ENCODE data around the gene FRMD8. TPM values are rescaled to one million over a fixed set of nuclear protein-coding genes. Genes with fewer than 3 reads are reported as not detected.

The FRMD8 gene
- total and polyA plus RNA-seq, 2 experiments from 2014 or later, result 25.7 to 31.0 TPM

DNA sequence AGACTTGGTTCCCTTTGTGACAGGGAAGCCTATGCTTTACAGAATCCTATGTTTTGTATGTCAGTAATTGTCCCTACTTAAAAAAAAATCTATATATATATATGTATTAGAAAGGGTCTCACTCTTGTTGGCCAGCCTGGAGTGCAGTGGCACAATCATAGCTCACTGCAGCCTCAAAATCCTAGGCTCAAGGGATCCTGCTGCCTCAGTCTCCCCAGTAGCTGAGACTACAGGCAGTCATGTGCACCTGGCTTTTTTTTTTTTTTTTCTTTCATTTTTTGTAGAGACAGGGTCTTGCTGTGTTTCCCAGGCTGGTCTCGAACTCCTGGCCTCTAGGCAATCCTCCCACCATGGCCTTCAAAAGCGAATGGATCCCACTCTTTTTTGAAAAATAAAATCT lies 34.1 kb downstream of the FRMD8 start:
- Histone ChIP-seq H3K9me3 (ENCODE audit: low read depth) (no peaks in the 10 kb centered on the region), H3K36me3 (replicated peaks; ENCODE audit: insufficient read depth, low read depth) (no peaks in the 10 kb centered on the region), H3K27me3 (no peaks in the 10 kb centered on the region), H4K20me1 (ENCODE audit: insufficient read depth, poor library complexity, severe bottlenecking) (peaks cover 27% of the 10 kb centered on the region), H3K4me3 (no peak overlapping the region), H3K4me1 (ENCODE audit: insufficient read depth) (peaks cover 48% of the 10 kb centered on the region), H2AFZ (no peak overlapping the region), H3K9me2 (replicated peaks; ENCODE audit: insufficient read depth) (no peaks in the 10 kb centered on the region), H3K79me2 (peaks cover 68% of the 10 kb centered on the region), H3K4me2 (peak overlapping the region; percentile 91), H3K27ac (peak overlapping the region; percentile 100)
- TF ChIP-seq EZH2 (IDR thresholded peaks at IDR 0.05; ENCODE audit: borderline replicate concordance) (no peak), EZH2phosphoT487 (IDR thresholded peaks at IDR 0.05; ENCODE audit: low read depth, severe bottlenecking, unreplicated experiment) (no peak)
- TF ChIP-seq, protein P1, sequence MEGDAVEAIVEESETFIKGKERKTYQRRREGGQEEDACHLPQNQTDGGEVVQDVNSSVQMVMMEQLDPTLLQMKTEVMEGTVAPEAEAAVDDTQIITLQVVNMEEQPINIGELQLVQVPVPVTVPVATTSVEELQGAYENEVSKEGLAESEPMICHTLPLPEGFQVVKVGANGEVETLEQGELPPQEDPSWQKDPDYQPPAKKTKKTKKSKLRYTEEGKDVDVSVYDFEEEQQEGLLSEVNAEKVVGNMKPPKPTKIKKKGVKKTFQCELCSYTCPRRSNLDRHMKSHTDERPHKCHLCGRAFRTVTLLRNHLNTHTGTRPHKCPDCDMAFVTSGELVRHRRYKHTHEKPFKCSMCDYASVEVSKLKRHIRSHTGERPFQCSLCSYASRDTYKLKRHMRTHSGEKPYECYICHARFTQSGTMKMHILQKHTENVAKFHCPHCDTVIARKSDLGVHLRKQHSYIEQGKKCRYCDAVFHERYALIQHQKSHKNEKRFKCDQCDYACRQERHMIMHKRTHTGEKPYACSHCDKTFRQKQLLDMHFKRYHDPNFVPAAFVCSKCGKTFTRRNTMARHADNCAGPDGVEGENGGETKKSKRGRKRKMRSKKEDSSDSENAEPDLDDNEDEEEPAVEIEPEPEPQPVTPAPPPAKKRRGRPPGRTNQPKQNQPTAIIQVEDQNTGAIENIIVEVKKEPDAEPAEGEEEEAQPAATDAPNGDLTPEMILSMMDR (IDR thresholded peaks at IDR 0.05; ENCODE audit: poor library complexity), result no peak
- 100% methylated on average over 2 of the region's 2 CpGs for WGBS (ENCODE audit: low lambda C conversion rate, missing lambda C conversion rate)
- DNase-seq (ENCODE audit: low spot score), result no peak

- Histone ChIP-seq H3K27ac (peak overlapping the region; percentile 100), H3K9me2 (replicated peaks; ENCODE audit: insufficient read depth) (no peaks in the 10 kb centered on the region), H3K36me3 (replicated peaks; ENCODE audit: insufficient read depth, low read depth) (no peaks in the 10 kb centered on the region), H4K20me1 (ENCODE audit: insufficient read depth, poor library complexity, severe bottlenecking) (peaks cover 34% of the 10 kb centered on the region), H3K79me2 (peaks cover 68% of the 10 kb centered on the region), H3K4me2 (peak overlapping the region; percentile 91), H3K9me3 (ENCODE audit: low read depth) (no peaks in the 10 kb centered on the region), H3K4me3 (peak overlapping the region; percentile 47), H2AFZ (no peak overlapping the region), H3K27me3 (no peaks in the 10 kb centered on the region), H3K4me1 (ENCODE audit: insufficient read depth) (peaks cover 43% of the 10 kb centered on the region)
- peak; percentile 95 for DNase-seq (ENCODE audit: low spot score)
- WGBS (ENCODE audit: low lambda C conversion rate, missing lambda C conversion rate), result 21% methylated on average over 15 of the region's 15 CpGs
- TF ChIP-seq EZH2 (IDR thresholded peaks at IDR 0.05; ENCODE audit: borderline replicate concordance) (no peak), EZH2phosphoT487 (IDR thresholded peaks at IDR 0.05; ENCODE audit: low read depth, severe bottlenecking, unreplicated experiment) (no peak)
- TF ChIP-seq, protein P1 (IDR thresholded peaks at IDR 0.05; ENCODE audit: poor library complexity), result no peak
Observed at GRCh38 chr11:65420979-65421793, 34.7 kb downstream of the FRMD8 start.

DNA sequence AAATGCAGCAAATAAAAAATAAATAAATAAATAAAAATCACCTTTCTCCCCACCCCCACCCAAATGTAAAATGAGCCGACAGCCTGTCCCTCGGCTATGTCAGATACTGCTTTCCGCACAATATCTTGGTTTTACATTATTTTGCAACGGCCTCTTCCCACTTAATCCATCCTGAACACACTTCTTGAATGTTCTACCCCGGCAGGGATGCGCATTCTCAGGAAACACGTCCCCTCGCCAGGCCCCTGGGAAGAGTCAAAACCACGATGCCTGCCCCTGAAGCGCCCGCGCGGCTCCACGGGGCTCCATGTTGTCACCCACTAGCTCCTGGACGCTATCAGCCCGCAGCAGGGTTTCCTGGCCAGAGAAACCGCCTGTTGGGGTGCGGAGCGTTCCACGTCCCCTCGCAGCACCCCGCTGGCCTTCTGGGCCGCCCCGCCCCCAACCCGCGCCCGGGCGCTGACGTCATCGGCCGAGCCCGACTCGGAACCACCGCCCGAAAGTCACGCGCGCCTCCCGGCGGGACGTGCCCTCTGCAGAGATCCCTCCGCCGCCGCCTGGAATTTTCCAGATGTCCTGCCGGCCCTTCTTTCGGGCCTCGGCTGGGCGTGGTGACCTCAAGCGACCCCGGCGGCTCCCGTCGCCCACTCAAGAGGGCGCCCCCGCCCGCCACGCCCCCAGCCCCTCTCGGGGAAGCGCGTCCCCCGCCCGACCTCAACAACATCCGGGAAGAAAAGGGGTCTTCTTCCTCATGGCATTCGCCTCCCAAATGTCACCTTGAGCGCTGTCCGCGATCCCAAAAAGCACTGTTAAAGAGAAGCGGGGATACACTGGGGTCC lies 35.6 kb downstream of the FRMD8 start:
- Histone ChIP-seq H3K36me3 (replicated peaks; ENCODE audit: insufficient read depth, low read depth) (no peaks in the 10 kb centered on the region), H3K9me3 (ENCODE audit: low read depth) (no peaks in the 10 kb centered on the region), H3K27me3 (no peaks in the 10 kb centered on the region), H3K27ac (peak overlapping the region; percentile 100), H3K4me1 (ENCODE audit: insufficient read depth) (peaks cover 37% of the 10 kb centered on the region), H3K4me2 (peak overlapping the region; percentile 91), H3K79me2 (peaks cover 69% of the 10 kb centered on the region), H2AFZ (peak overlapping the region; percentile 32), H3K4me3 (peak overlapping the region; percentile 63), H3K9me2 (replicated peaks; ENCODE audit: insufficient read depth) (no peaks in the 10 kb centered on the region), H4K20me1 (ENCODE audit: insufficient read depth, poor library complexity, severe bottlenecking) (peaks cover 42% of the 10 kb centered on the region)
- DNase-seq (ENCODE audit: low spot score), result peak; percentile 99
- WGBS (ENCODE audit: low lambda C conversion rate, missing lambda C conversion rate), result 4% methylated on average over 45 of the region's 68 CpGs
- no peak for TF ChIP-seq EZH2phosphoT487 (IDR thresholded peaks at IDR 0.05; ENCODE audit: low read depth, severe bottlenecking, unreplicated experiment)
- TF ChIP-seq EZH2 (IDR thresholded peaks at IDR 0.05; ENCODE audit: borderline replicate concordance), result no peak
- TF ChIP-seq, protein P1 (IDR thresholded peaks at IDR 0.05; ENCODE audit: poor library complexity), result peak; percentile 20
